WTC11 (cell line): ENCODE data around the gene SNRNP70. TPM values are rescaled to one million over a fixed set of nuclear protein-coding genes. Genes with fewer than 3 reads are reported as not detected.
"Not testable (repeated sequence)": the region's sequence is repeated elsewhere in the genome, so short reads cannot be mapped to it uniquely, and the experiment has no call there.

ENCODE experiments used
- ATAC-seq: fragments of 200-7000 bp; cut with Tn5 transposase; 2 replicates; pipeline ENCODE4 v1.10.0; 2021; ENCODE audit warnings: mild to moderate bottlenecking, moderate library complexity
- CTCF ChIA-PET: fragments of 300-600 bp; sonication (Branson Sonifier 250); formaldehyde crosslinking; loops from one replicate; lab custom pipeline; 2021; ENCODE audit warnings: antibody characterized with exemption; lab: Charles Lee
- POLR2A ChIA-PET: fragments of 350-600 bp; sonication (Branson Sonifier 250); formaldehyde crosslinking; loops from one replicate; lab custom pipeline; 2021; ENCODE audit warnings: antibody characterized with exemption; lab: Charles Lee
- DNase-seq: peaks from one replicate; pipeline ENCODE4 v3.0.0; 2021; ENCODE audit warnings: low spot score
- H3K27ac Mint-ChIP-seq: 2 replicates; pipeline ENCODE4 v1.8.0; 2021; ENCODE audit warnings: mixed read lengths
- H3K27me3 Mint-ChIP-seq: 2 replicates; pipeline ENCODE4 v1.8.0; 2021; ENCODE audit warnings: low read depth, mild to moderate bottlenecking, moderate library complexity, mixed read lengths
- H3K36me3 Mint-ChIP-seq: 2 replicates; pipeline ENCODE4 v1.8.0; 2021; ENCODE audit warnings: mixed read lengths
- H3K4me1 Mint-ChIP-seq: 2 replicates; pipeline ENCODE4 v1.8.0; 2022; ENCODE audit warnings: mixed read lengths
- H3K4me3 Mint-ChIP-seq: 2 replicates; pipeline ENCODE4 v1.8.0; 2021; ENCODE audit warnings: mild to moderate bottlenecking, moderate library complexity, mixed read lengths
- H3K9me3 Mint-ChIP-seq: 2 replicates; pipeline ENCODE4 v1.8.0; 2021; ENCODE audit warnings: mixed read lengths
- AFF4 ChIP-seq: sonication (generic); formaldehyde crosslinking; IDR thresholded peaks from 2 replicates; pipeline ENCODE4 v1.8.1; 2023; ENCODE audit warnings: mild to moderate bottlenecking, missing genetic modification reagents, borderline replicate concordance
- CREM ChIP-seq: sonication (generic); formaldehyde crosslinking; IDR thresholded peaks from 2 replicates; pipeline ENCODE4 v1.8.1; 2022; ENCODE audit warnings: mild to moderate bottlenecking, missing genetic modification reagents, moderate library complexity
- CTCF ChIP-seq: fragments of 200-600 bp; IDR thresholded peaks from 2 replicates; pipeline ENCODE4 v1.8.0; 2022; ENCODE audit warnings: antibody characterized with exemption
- FOXJ3 ChIP-seq: sonication (generic); formaldehyde crosslinking; IDR thresholded peaks from 2 replicates; pipeline ENCODE4 v1.9.0; 2021; ENCODE audit warnings: missing genetic modification reagents, mild to moderate bottlenecking, borderline replicate concordance
- JUN ChIP-seq: sonication (generic); formaldehyde crosslinking; IDR thresholded peaks from 2 replicates; pipeline ENCODE4 v1.8.0; 2023; ENCODE audit warnings: mild to moderate bottlenecking, missing genetic modification reagents
- NFATC4 ChIP-seq: fragments of 250-450 bp; sonication (Bioruptor Pico); IDR thresholded peaks from 2 replicates; pipeline ENCODE4 v1.9.0; 2021; ENCODE audit warnings: mild to moderate bottlenecking
- RELA ChIP-seq: sonication (generic); formaldehyde crosslinking; IDR thresholded peaks from 2 replicates; pipeline ENCODE4 v1.8.1; 2022; ENCODE audit warnings: missing genetic modification reagents, mild to moderate bottlenecking, borderline replicate concordance
- RORB ChIP-seq: fragments of 250-450 bp; sonication (Bioruptor Pico); IDR thresholded peaks from 2 replicates; pipeline ENCODE4 v1.9.0; 2021; ENCODE audit warnings: mild to moderate bottlenecking
- TEAD4 ChIP-seq: sonication (generic); formaldehyde crosslinking; IDR thresholded peaks from 2 replicates; pipeline ENCODE4 v1.8.0; 2022; ENCODE audit warnings: mild to moderate bottlenecking, missing genetic modification reagents
- ZNF396 ChIP-seq: fragments of 250-450 bp; sonication (Bioruptor Pico); IDR thresholded peaks from 2 replicates; pipeline ENCODE4 v1.8.0; 2021; ENCODE audit warnings: mild to moderate bottlenecking, moderate library complexity, borderline replicate concordance
- ZSCAN18 ChIP-seq: fragments of 250-450 bp; sonication (Bioruptor Pico); IDR thresholded peaks from 2 replicates; pipeline ENCODE4 v2.1.2; 2022; ENCODE audit warnings: mild to moderate bottlenecking, moderate library complexity
- total RNA-seq: library from RNA; stranded (reverse); gene quantifications from 3 replicates; pipeline ENCODE4 v1.2.3, GENCODE V29; 2021
- TF ChIP-seq, protein P1 (sequence below): sonication (generic); formaldehyde crosslinking; IDR thresholded peaks from 2 replicates; pipeline ENCODE4 v1.8.0; 2022; ENCODE audit warnings: mild to moderate bottlenecking, missing genetic modification reagents
- TF ChIP-seq, protein P2 (sequence below): sonication (generic); formaldehyde crosslinking; IDR thresholded peaks from 2 replicates; pipeline ENCODE4 v1.8.1; 2023; ENCODE audit warnings: mild to moderate bottlenecking, moderate library complexity, missing genetic modification reagents
- TF ChIP-seq, protein P3 (sequence below): fragments of 250-450 bp; sonication (Bioruptor Pico); IDR thresholded peaks from 2 replicates; pipeline ENCODE4 v1.9.0; 2021; ENCODE audit warnings: mild to moderate bottlenecking

The SNRNP70 gene
- total RNA-seq, 1 experiment from 2014 or later = 266 TPM

GRCh38 chr19:49085020-49085867 is at the start of gene SNRNP70 (continued):
- TF ChIP-seq RELA (no peak), TEAD4 (CRISPR knock-in tag) (peak; percentile 66; the same call in 1 of the 2 replicates), AFF4 (CRISPR knock-in tag) (no peak), ZNF396 (CRISPR knock-in tag) (no peak), FOXJ3 (CRISPR knock-in tag) (no peak), JUN (peak; percentile 82; the same call in 1 of the 2 replicates), ZSCAN18 (CRISPR knock-in tag) (no peak), RORB (CRISPR knock-in tag) (no peak), NFATC4 (no peak), CREM (peak; percentile 43; the same call in 1 of the 2 replicates)
- TF ChIP-seq, protein P1, sequence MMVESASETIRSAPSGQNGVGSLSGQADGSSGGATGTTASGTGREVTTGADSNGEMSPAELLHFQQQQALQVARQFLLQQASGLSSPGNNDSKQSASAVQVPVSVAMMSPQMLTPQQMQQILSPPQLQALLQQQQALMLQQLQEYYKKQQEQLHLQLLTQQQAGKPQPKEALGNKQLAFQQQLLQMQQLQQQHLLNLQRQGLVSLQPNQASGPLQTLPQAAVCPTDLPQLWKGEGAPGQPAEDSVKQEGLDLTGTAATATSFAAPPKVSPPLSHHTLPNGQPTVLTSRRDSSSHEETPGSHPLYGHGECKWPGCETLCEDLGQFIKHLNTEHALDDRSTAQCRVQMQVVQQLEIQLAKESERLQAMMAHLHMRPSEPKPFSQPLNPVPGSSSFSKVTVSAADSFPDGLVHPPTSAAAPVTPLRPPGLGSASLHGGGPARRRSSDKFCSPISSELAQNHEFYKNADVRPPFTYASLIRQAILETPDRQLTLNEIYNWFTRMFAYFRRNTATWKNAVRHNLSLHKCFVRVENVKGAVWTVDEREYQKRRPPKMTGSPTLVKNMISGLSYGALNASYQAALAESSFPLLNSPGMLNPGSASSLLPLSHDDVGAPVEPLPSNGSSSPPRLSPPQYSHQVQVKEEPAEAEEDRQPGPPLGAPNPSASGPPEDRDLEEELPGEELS (CRISPR knock-in tag) = 0 out of 2 replicates have a peak, but pooled peaks have one; percentile 58
- TF ChIP-seq, protein P2, sequence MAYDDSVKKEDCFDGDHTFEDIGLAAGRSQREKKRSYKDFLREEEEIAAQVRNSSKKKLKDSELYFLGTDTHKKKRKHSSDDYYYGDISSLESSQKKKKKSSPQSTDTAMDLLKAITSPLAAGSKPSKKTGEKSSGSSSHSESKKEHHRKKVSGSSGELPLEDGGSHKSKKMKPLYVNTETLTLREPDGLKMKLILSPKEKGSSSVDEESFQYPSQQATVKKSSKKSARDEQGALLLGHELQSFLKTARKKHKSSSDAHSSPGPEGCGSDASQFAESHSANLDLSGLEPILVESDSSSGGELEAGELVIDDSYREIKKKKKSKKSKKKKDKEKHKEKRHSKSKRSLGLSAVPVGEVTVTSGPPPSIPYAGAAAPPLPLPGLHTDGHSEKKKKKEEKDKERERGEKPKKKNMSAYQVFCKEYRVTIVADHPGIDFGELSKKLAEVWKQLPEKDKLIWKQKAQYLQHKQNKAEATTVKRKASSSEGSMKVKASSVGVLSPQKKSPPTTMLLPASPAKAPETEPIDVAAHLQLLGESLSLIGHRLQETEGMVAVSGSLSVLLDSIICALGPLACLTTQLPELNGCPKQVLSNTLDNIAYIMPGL (CRISPR knock-in tag) = peak; percentile 89; the same call in 1 of the 2 replicates
- TF ChIP-seq, protein P3, sequence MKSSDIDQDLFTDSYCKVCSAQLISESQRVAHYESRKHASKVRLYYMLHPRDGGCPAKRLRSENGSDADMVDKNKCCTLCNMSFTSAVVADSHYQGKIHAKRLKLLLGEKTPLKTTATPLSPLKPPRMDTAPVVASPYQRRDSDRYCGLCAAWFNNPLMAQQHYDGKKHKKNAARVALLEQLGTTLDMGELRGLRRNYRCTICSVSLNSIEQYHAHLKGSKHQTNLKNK (CRISPR knock-in tag) = no peak

- peak; percentile 82 for DNase-seq
- peak; percentile 68 for ATAC-seq
- not testable (repeated sequence) for H3K27ac Mint-ChIP-seq, H3K4me1 Mint-ChIP-seq
- H3K27me3 Mint-ChIP-seq = peaks cover 16% of the 10 kb centered on the region
- peak; percentile 91 for TF ChIP-seq CTCF
- TF ChIP-seq, all 79 proteins: peak for 1; not testable (repeated sequence) for 78
- H3K9me3 Mint-ChIP-seq, POLR2A ChIA-PET, H3K36me3 Mint-ChIP-seq: not testable (repeated sequence)
- 0 out of 2 replicates have a peak within 1 kb of the TSS, but pooled peaks have one; percentile 16 for H3K4me3 Mint-ChIP-seq
- CTCF ChIA-PET = interaction anchor here (0.6 kb wide), 1 partner anchor 64 kb away, joined by 6 read pairs; no protein-coding TSS in a partner anchor
Observed at GRCh38 chr19:49036815-49037214, 48.4 kb upstream of the SNRNP70 start, which contains the start of gene CGB1. Gene CGB1, minus strand, starts transcription at chr19:49036895. Its CDS starts 184 bp downstream, at chr19:49036711.

DNA sequence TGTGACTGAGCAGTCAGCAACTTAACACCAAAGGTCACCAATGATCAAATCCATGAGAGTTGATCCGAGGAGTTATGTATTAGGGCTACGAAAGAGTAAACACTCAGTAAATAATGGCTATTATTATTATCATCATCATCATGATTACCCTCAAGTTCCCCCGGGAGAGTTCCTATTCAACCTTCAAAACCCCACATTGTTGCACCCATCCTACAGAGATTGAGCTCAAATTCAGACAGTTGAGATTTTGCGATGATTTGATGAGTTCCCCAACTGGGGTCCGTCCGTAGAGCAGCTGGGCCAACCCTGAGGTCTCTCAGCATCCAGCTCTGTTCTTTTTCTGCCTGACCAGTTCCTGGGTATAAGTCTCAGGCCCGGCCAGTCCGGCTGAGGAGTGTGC is 47.1 kb upstream of the SNRNP70 start:
- DNase-seq, H3K4me1 Mint-ChIP-seq, H3K27ac Mint-ChIP-seq, H3K9me3 Mint-ChIP-seq, POLR2A ChIA-PET, H3K36me3 Mint-ChIP-seq, ATAC-seq, CTCF ChIA-PET, H3K4me3 Mint-ChIP-seq: not testable (repeated sequence)
- peaks cover 13% of the 10 kb centered on the region for H3K27me3 Mint-ChIP-seq

DNA sequence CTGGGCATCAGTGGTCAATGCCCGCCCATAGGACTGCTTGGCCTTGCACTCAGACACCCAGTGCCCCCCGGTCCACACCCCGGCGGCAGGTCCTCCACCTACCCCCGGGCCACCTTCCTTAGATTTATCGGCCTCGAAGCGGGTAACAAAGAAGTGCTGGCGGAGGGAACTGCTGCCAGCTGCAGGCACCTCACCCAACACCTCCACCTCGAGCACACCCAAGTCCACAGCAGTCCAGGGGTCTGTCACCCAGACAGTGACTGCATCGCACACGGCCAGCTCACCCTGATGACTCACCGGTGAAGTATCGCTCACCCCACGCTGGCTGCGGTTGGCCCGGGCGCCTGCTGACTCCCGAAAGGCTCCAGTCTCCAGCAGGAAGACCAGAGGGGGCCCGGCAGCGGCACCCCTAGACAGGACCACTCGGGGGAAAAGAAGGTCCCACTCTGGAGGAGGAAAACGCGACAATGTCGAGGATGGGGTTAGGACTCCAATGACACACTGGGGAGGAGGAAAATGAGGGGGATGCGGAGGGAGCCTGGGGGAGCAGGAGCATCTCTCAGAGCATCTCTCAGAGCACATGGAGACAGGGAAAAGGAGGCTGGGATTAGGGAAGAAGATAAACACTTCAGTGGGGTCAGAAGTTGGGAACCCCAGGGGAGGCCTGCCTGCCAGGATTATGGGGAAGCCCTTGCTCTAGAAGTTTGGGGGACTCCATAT is 46.5 kb upstream of the SNRNP70 start:
- DNase-seq, CTCF ChIA-PET, H3K9me3 Mint-ChIP-seq, POLR2A ChIA-PET, H3K36me3 Mint-ChIP-seq, H3K4me3 Mint-ChIP-seq, ATAC-seq, H3K4me1 Mint-ChIP-seq, H3K27ac Mint-ChIP-seq: not testable (repeated sequence)
- peaks cover 13% of the 10 kb centered on the region for H3K27me3 Mint-ChIP-seq
